ENCODE data around the gene TICAM2.

The TICAM2 gene

GRCh38 chr5:115561176-115561575, 41.1 kb downstream of the TICAM2 start:
- DNase-seq, result no peak

GRCh38 chr5:115559524-115559923, 42.8 kb downstream of the TICAM2 start:
- no peak for DNase-seq

GRCh38 chr5:115558388-115558956, 43.8 kb downstream of the TICAM2 start:
- DNase-seq, result no peak

GRCh38 chr5:115557667-115558387, 44.5 kb downstream of the TICAM2 start:
- DNase-seq, result no peak

GRCh38 chr5:115556276-115556675, 46.0 kb downstream of the TICAM2 start:
- DNase-seq, result no peak

GRCh38 chr5:115555084-115555633, 47.1 kb downstream of the TICAM2 start:
- DNase-seq, result no peak

GRCh38 chr5:115553082-115553481, 49.2 kb downstream of the TICAM2 start:
- no peak for DNase-seq

GRCh38 chr5:115551415-115551814, 50.9 kb downstream of the TICAM2 start:
- DNase-seq, result no peak

- no peak for DNase-seq
Observed at GRCh38 chr5:115549154-115549553, 53.1 kb downstream of the TICAM2 start.

GRCh38 chr5:115548683-115549082, 53.6 kb downstream of the TICAM2 start:
- no peak for DNase-seq

- DNase-seq, result no peak
Observed at GRCh38 chr5:115545351-115545882, 56.9 kb downstream of the TICAM2 start.

GRCh38 chr5:115544436-115545350, 57.6 kb downstream of the TICAM2 start, which contains the start of gene FEM1C:
Gene FEM1C (minus strand): TSS chr5:115544775. CDS start chr5:115543493, 1,282 bp downstream.
- DNase-seq, result peak; percentile 95 to 98

GRCh38 chr5:115544043-115544435, 58.2 kb downstream of the TICAM2 start:
- peak in 1 of 2 experiments; percentile 73 for DNase-seq

GRCh38 chr5:115543365-115544042, 58.8 kb downstream of the TICAM2 start:
- no peak for DNase-seq

GRCh38 chr5:115542651-115543364, 59.5 kb downstream of the TICAM2 start:
- no peak for DNase-seq

GRCh38 chr5:115542086-115542485, 60.2 kb downstream of the TICAM2 start:
- no peak for DNase-seq

GRCh38 chr5:115541611-115542010, 60.7 kb downstream of the TICAM2 start:
- DNase-seq, result no peak

- DNase-seq, result no peak
Observed at GRCh38 chr5:115535479-115536035, 66.7 kb downstream of the TICAM2 start.

GRCh38 chr5:115532517-115532916, 69.8 kb downstream of the TICAM2 start:
- DNase-seq, result no peak

- DNase-seq, result no peak
Observed at GRCh38 chr5:115531787-115532367, 70.4 kb downstream of the TICAM2 start.

- no peak for DNase-seq
Observed at GRCh38 chr5:115531380-115531779, 70.9 kb downstream of the TICAM2 start.

Measured in activated T-cell treated with anti-CD3 and anti-CD28 coated beads, Interleukin-2, amount 50 U/mL, for 48 hours (primary cell).